K562 (cell line): Measurements from ENCODE around the gene PPFIA3. TPM values are rescaled to one million over a fixed set of nuclear protein-coding genes. Genes with fewer than 3 reads are reported as not detected.
A peak's percentile ranks its signal among the peaks of the same experiment; 100 is the strongest.

Experiments used
- ATAC-seq: fragments of 200-7000 bp; cut with Tn5 transposase; 3 replicates; pipeline ENCODE4 v1.9.1; 2020; ENCODE audit warnings: moderate library complexity
- BruUV-seq: library from RNA; stranded (reverse); fragments of 400-500 nt; replicated peaks from 2 replicates; lab custom pipeline; 2021; lab: Mats Ljungman, UMichigan
- CTCF ChIA-PET: fragments of 300-600 bp; formaldehyde crosslinking; extraction: SDS; loops from one replicate; lab custom pipeline; 2021; ENCODE audit warnings: low intra/inter-chr PET ratio; lab: Yijun Ruan, JAX
- POLR2A ChIA-PET: fragments of 300-600, 350-650 bp; sonication (Branson Sonifier 250); formaldehyde crosslinking; extraction: SDS; loops from one replicate; lab custom pipeline; 2021; ENCODE audit warnings: antibody characterized with exemption, inconsistent platforms; lab: Yijun Ruan, JAX
- DNase-seq, 4 experiments: peaks; one replicate each; pipeline versions ENCODE4 v3.0.0 to v3.0.0-alpha.2; 2011 to 2018; ENCODE audit warnings: low spot score in 3 of 4, mixed read lengths in 3 of 4; ENCODE audit errors: extremely low read depth in 1 of 4
- FAIRE-seq: peaks from 2 replicates; lab custom pipeline; 2011; peaks lifted over from hg19 to GRCh38; lab: Jason Lieb, UNC
- H2AFZ ChIP-seq: 2 replicates; pipeline ENCODE4 v1.6.0; 2011; ENCODE audit warnings: low read depth, low read length, control low read depth, inconsistent platforms
- H3K27ac ChIP-seq: fragments of 200-600 bp; 3 replicates; pipeline ENCODE4 v1.8.0; 2011; ENCODE audit warnings: low read depth, mild to moderate bottlenecking, control low read depth, inconsistent platforms, low read length, moderate library complexity, mixed read lengths; ENCODE audit errors: extremely low read depth
- H3K27me3 ChIP-seq, 2 experiments: fragments of 300-600 bp in 1 of 2; 2 replicates in 1 of 2; 3 replicates in 1 of 2; pipeline versions ENCODE4 v1.6.0 to v1.8.0; 2011; ENCODE audit warnings: inconsistent platforms in 2 of 2, low read length in 2 of 2, mild to moderate bottlenecking in 1 of 2, mixed read lengths in 1 of 2, moderate library complexity in 1 of 2; ENCODE audit not compliant: control insufficient read depth in 2 of 2, insufficient read depth in 2 of 2
- H3K36me3 ChIP-seq: fragments of 300-600 bp; 3 replicates; pipeline ENCODE4 v1.8.0; 2011; ENCODE audit warnings: mild to moderate bottlenecking, low read length, inconsistent platforms; ENCODE audit not compliant: control insufficient read depth, insufficient read depth
- H3K4me1 ChIP-seq, 2 experiments: fragments of 200-600 bp in 1 of 2; replicated peaks in 1 of 2; 2 replicates in 1 of 2; 3 replicates in 1 of 2; pipeline versions ENCODE4 v1.5.1 to v1.8.0; 2011; ENCODE audit warnings: inconsistent platforms in 2 of 2, low read length in 2 of 2, mild to moderate bottlenecking in 1 of 2, mixed read lengths in 1 of 2, moderate library complexity in 1 of 2; ENCODE audit not compliant: control insufficient read depth in 2 of 2, insufficient read depth in 2 of 2
- H3K4me2 ChIP-seq: 2 replicates; pipeline ENCODE4 v1.6.1; 2011; ENCODE audit warnings: low read length, control low read depth, inconsistent platforms, mixed read lengths; ENCODE audit not compliant: insufficient read depth
- H3K4me3 ChIP-seq: fragments of 200-600 bp; sonication (generic), shearing (Covaris generic); 2 replicates; pipeline ENCODE4 v1.5.1; 2016; ENCODE audit warnings: control low read depth, inconsistent platforms
- H3K79me2 ChIP-seq: fragments of 200-600 bp; 3 replicates; pipeline ENCODE4 v1.8.0; 2011; ENCODE audit warnings: low read length, inconsistent platforms; ENCODE audit not compliant: control insufficient read depth, insufficient read depth
- H3K9ac ChIP-seq, 2 experiments: 2 replicates each; pipeline versions ENCODE4 v1.6.0 to v1.6.1; 2011; ENCODE audit warnings: low read depth in 2 of 2, low read length in 2 of 2, control low read depth in 1 of 2, inconsistent platforms in 1 of 2, mild to moderate bottlenecking in 1 of 2, mixed read lengths in 1 of 2; ENCODE audit not compliant: insufficient read depth in 1 of 2
- H3K9me1 ChIP-seq: one replicate; pipeline ENCODE4 v1.6.0; 2011; ENCODE audit warnings: inconsistent platforms, mild to moderate bottlenecking, low read length, moderate library complexity; ENCODE audit not compliant: control insufficient read depth, insufficient read depth
- H3K9me3 ChIP-seq: replicated peaks from 2 replicates; pipeline ENCODE4 v1.5.1; 2011; ENCODE audit warnings: low read depth, low read length, inconsistent platforms; ENCODE audit not compliant: control insufficient read depth, insufficient read depth
- H4K20me1 ChIP-seq: replicated peaks from 2 replicates; pipeline ENCODE4 v1.6.1; 2011; ENCODE audit warnings: low read length, inconsistent platforms, mixed read lengths; ENCODE audit not compliant: control insufficient read depth, insufficient read depth
- CEBPB ChIP-seq: fragments of 450-650 bp; IDR thresholded peaks from 2 replicates; pipeline ENCODE4 v1.6.1; 2016; ENCODE audit warnings: missing genetic modification characterization, missing compliant biosample characterization
- CREM ChIP-seq: IDR thresholded peaks from 2 replicates; pipeline ENCODE4 v1.6.1; 2014; ENCODE audit warnings: antibody characterized with exemption, low read depth
- PTRF ChIP-seq: fragments of 450-650 bp; IDR thresholded peaks from 2 replicates; pipeline ENCODE4 v1.6.1; 2016; ENCODE audit warnings: mild to moderate bottlenecking, missing genetic modification characterization, missing compliant biosample characterization
- WGBS: fragments of 100-300 bp; shearing (Covaris generic); methylation state at CpG from one replicate; pipeline ENCODE4 v1.1.6; 2016; ENCODE audit warnings: low coverage, mixed read lengths; ENCODE audit not compliant: insufficient coverage; ENCODE audit errors: missing lambda C conversion rate; 5-methylcytosine and 5-hydroxymethylcytosine counted together
- in situ Hi-C: fragments of 300-500 bp; cut with MboI; formaldehyde crosslinking; loops from 4 replicates; pipeline ENCODE4 v1.15.0; 2018; ENCODE audit warnings: inconsistent platforms, mixed read lengths
- intact Hi-C: fragments of 100-400 bp; cut with micrococcal nuclease; formaldehyde crosslinking; loops from 2 replicates; pipeline ENCODE4 v1.14.2; 2022
- polyA plus RNA-seq, 8 experiments: library from polyadenylated mRNA; depleted of rRNA in 4 of 8; stranded (reverse) in 5 of 8; unstranded in 3 of 8; fragments of >200 nt; fragmentation: Nextera tagmentation in 2 of 8; fragmentation: Illumina TruSeq in 1 of 8; extraction: Ambion mirVana in 2 of 8; extraction: Trizol in 1 of 8; gene quantifications; 2 replicates each; pipeline versions ENCODE4 v1.2.1 to v1.2.3, GENCODE V29; 2011 to 2014; ENCODE audit warnings: inconsistent platforms in 1 of 8, missing spikeins in 1 of 8
- total RNA-seq, 7 experiments: library from RNA; depleted of rRNA in 6 of 7; stranded (reverse); fragments of >200 nt in 6 of 7; fragmentation: Illumina TruSeq in 2 of 7; extraction: Trizol in 2 of 7; gene quantifications; 2 replicates each; pipeline versions ENCODE4 v1.2.1 to v1.2.3, GENCODE V29; 2011 to 2021; ENCODE audit warnings: low replicate concordance in 1 of 7
- TF ChIP-seq, protein P1 (sequence below): sonication (generic); formaldehyde crosslinking; IDR thresholded peaks from 2 replicates; pipeline ENCODE4 v1.8.1; 2023; ENCODE audit warnings: mild to moderate bottlenecking, missing genetic modification reagents

PPFIA3 gene
- total and polyA plus RNA-seq, 9 of the 15 experiments (the other 6 are each of a cell fraction or from before 2014, with no cell fraction given) = 0.10 to 53.0 (median 17.6) TPM

DNA sequence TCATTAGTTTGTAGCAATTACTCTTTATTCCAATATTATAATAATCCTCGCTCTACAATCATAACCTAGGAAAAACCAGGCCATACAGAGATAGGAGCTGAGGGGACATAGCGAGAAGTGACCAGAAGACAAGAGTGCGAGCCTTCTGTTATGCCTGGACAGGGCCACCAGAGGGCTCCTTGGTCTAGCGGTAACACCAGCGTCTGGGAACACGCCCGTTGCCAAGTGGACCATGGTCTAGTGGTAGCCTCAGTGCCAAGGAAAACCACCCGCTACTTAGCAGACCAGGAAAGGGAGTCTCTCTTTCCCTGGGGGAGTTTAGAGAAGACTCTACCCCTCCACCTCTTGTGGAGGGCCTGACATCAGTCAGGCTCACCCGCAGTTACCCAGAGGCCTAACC, 44.5 kb upstream of the PPFIA3 start (continued):
- TF ChIP-seq, protein P1, sequence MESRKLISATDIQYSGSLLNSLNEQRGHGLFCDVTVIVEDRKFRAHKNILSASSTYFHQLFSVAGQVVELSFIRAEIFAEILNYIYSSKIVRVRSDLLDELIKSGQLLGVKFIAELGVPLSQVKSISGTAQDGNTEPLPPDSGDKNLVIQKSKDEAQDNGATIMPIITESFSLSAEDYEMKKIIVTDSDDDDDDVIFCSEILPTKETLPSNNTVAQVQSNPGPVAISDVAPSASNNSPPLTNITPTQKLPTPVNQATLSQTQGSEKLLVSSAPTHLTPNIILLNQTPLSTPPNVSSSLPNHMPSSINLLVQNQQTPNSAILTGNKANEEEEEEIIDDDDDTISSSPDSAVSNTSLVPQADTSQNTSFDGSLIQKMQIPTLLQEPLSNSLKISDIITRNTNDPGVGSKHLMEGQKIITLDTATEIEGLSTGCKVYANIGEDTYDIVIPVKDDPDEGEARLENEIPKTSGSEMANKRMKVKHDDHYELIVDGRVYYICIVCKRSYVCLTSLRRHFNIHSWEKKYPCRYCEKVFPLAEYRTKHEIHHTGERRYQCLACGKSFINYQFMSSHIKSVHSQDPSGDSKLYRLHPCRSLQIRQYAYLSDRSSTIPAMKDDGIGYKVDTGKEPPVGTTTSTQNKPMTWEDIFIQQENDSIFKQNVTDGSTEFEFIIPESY (CRISPR knock-in tag) = peak; percentile 58; the same call in 1 of the 2 replicates
- TF ChIP-seq CREM = 0 out of 2 replicates have a peak, but pooled peaks have one; percentile 20

DNA sequence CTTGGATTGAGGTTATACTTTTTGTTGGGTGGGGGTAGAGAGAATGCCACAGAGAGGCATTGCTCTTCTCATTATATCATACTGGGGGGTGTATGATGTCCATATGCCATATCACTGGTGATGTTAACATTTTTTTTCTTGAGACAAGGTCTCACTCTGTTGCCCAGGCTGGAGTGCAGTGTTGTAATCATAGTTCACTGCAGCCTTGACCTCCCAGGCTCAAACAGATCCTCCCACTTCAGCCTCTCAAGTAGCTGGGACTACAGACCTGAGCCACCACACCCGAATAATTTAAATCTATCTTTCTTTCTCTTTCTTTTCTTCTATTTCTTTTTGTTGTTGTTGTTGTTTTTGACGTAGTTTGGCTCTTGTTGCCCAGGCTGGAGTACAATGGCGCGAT, 39.0 kb upstream of the PPFIA3 start:
- peaks cover 5 to 19% of the 10 kb centered on the region in 2 experiments; a peak in 4 of 5 replicates for H3K4me1 ChIP-seq
- H3K4me2 ChIP-seq = no peak overlapping the region
- H3K27ac ChIP-seq = no peak overlapping the region
- BruUV-seq = no TSS peak
- 65% methylated on average over 4 of the region's 4 CpGs for WGBS
- H3K4me3 ChIP-seq = no peak overlapping the region
- in situ Hi-C loops = no loop called here
- ChIA-PET POLR2A (no interaction called here), CTCF (no interaction called here)
- peaks cover 6% of the 10 kb centered on the region for H3K79me2 ChIP-seq
- no peak overlapping the region for H2AFZ ChIP-seq
- FAIRE-seq (no peak), ATAC-seq (no peak), DNase-seq (no peak)
- intact Hi-C loops = no loop called here
- H3K9ac ChIP-seq = no peak overlapping the region
- no peaks in the 10 kb centered on the region for H3K9me3 ChIP-seq
- no peaks in the 10 kb centered on the region for H3K9me1 ChIP-seq
- no peaks in the 10 kb centered on the region; the same call in 1 of the 2 replicates for H4K20me1 ChIP-seq
- no peaks in the 10 kb centered on the region for H3K27me3 ChIP-seq
- TF ChIP-seq CEBPB (tag) (0 out of 2 replicates have a peak, but pooled peaks have one; percentile 6), PTRF (tag) (no peak)
- H3K36me3 ChIP-seq = no peaks in the 10 kb centered on the region
